ENCODE results near the gene CCDC85B. TPM values are rescaled to one million over a fixed set of nuclear protein-coding genes. Genes with fewer than 3 reads are reported as not detected.
A peak's percentile ranks its signal among the peaks of the same experiment; 100 is the strongest.

The CCDC85B gene
- total and polyA plus RNA-seq, 2 of the 13 experiments (the other 11 are each of a cell fraction or from before 2014, with no cell fraction given), result 8.2 to 19.5 TPM

- TF ChIP-seq RFX3 (CRISPR knock-in tag; IDR thresholded peaks at IDR 0.05) (no peak), ZNF777 (CRISPR knock-in tag; IDR thresholded peaks at IDR 0.05) (peak; percentile 87), ZNF790 (CRISPR knock-in tag; IDR thresholded peaks at IDR 0.05; ENCODE audit: borderline replicate concordance) (peak; percentile 97; the same call in 1 of the 2 replicates), MAZ (IDR thresholded peaks at IDR 0.05; ENCODE audit: borderline replicate concordance, low read depth, low read length) (peak; percentile 40), MAZ (CRISPR knock-in tag; IDR thresholded peaks at IDR 0.05; ENCODE audit: low read depth) (peak; percentile 96), STAT5B (CRISPR knock-in tag; IDR thresholded peaks at IDR 0.05) (no peak), MTF1 (CRISPR knock-in tag; IDR thresholded peaks at IDR 0.05) (peak; percentile 82), MEIS1 (CRISPR knock-in tag; IDR thresholded peaks at IDR 0.05; ENCODE audit: borderline replicate concordance) (no peak; the same call in 1 of the 2 replicates), RBM22 (optimal IDR thresholded peaks at IDR 0.05; ENCODE audit: low read length) (no peak), ZNF704 (CRISPR knock-in tag; IDR thresholded peaks at IDR 0.05; ENCODE audit: borderline replicate concordance) (no peak; the same call in 1 of the 2 replicates), SRSF9 (IDR thresholded peaks at IDR 0.05; ENCODE audit: borderline replicate concordance, insufficient read depth, low read depth, low read length, poor library complexity, severe bottlenecking) (no peak), GFI1 (CRISPR knock-in tag; IDR thresholded peaks at IDR 0.05; ENCODE audit: borderline replicate concordance) (no peak), ZNF644 (CRISPR knock-in tag; IDR thresholded peaks at IDR 0.05; ENCODE audit: low read depth) (no peak), PRMT3 (CRISPR knock-in tag; IDR thresholded peaks at IDR 0.05; ENCODE audit: borderline replicate concordance, low read depth) (peak; percentile 77), ZNF17 (CRISPR knock-in tag; IDR thresholded peaks at IDR 0.05) (no peak), LBX2 (CRISPR knock-in tag; IDR thresholded peaks at IDR 0.05; ENCODE audit: borderline replicate concordance) (no peak; the same call in 1 of the 2 replicates), HNF1B (CRISPR knock-in tag; IDR thresholded peaks at IDR 0.05) (peak; percentile 11; the same call in 1 of the 2 replicates), BRD4 (CRISPR knock-in tag; IDR thresholded peaks at IDR 0.05) (no peak)
- TF ChIP-seq, protein P1, sequence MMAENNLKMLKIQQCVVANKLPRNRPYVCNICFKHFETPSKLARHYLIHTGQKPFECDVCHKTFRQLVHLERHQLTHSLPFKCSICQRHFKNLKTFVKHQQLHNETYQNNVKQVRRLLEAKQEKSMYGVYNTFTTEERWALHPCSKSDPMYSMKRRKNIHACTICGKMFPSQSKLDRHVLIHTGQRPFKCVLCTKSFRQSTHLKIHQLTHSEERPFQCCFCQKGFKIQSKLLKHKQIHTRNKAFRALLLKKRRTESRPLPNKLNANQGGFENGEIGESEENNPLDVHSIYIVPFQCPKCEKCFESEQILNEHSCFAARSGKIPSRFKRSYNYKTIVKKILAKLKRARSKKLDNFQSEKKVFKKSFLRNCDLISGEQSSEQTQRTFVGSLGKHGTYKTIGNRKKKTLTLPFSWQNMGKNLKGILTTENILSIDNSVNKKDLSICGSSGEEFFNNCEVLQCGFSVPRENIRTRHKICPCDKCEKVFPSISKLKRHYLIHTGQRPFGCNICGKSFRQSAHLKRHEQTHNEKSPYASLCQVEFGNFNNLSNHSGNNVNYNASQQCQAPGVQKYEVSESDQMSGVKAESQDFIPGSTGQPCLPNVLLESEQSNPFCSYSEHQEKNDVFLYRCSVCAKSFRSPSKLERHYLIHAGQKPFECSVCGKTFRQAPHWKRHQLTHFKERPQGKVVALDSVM (CRISPR knock-in tag; IDR thresholded peaks at IDR 0.05), result no peak
- TF ChIP-seq, protein P2, sequence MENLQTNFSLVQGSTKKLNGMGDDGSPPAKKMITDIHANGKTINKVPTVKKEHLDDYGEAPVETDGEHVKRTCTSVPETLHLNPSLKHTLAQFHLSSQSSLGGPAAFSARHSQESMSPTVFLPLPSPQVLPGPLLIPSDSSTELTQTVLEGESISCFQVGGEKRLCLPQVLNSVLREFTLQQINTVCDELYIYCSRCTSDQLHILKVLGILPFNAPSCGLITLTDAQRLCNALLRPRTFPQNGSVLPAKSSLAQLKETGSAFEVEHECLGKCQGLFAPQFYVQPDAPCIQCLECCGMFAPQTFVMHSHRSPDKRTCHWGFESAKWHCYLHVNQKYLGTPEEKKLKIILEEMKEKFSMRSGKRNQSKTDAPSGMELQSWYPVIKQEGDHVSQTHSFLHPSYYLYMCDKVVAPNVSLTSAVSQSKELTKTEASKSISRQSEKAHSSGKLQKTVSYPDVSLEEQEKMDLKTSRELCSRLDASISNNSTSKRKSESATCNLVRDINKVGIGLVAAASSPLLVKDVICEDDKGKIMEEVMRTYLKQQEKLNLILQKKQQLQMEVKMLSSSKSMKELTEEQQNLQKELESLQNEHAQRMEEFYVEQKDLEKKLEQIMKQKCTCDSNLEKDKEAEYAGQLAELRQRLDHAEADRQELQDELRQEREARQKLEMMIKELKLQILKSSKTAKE (CRISPR knock-in tag; IDR thresholded peaks at IDR 0.05; ENCODE audit: borderline replicate concordance), result no peak
These were observed at the start of gene CCDC85B (continued) for GRCh38 chr11:65890324-65891218.

All from HepG2 (cell line).